Lower leg skin (tissue), 4 donors: ENCODE data around the gene CNPY1. TPM values are rescaled to one million over a fixed set of nuclear protein-coding genes. Genes with fewer than 3 reads are reported as not detected.
A peak's percentile ranks its signal among the peaks of the same experiment; 100 is the strongest.

Source experiments
- DNase-seq, 2 donors: peaks; one replicate each; pipeline ENCODE4 v3.0.0-alpha.2; 2019; ENCODE audit warnings: low spot score in 2 of 2
- H3K4me3 ChIP-seq: fragments of 200-600 bp; sonication (generic); 2 replicates; pipeline ENCODE4 v1.5.1; 2017; ENCODE audit warnings: mild to moderate bottlenecking, low read depth; ENCODE audit not compliant: poor library complexity, severe bottlenecking
- POLR2A ChIP-seq, 2 donors: fragments of 450-650 bp; IDR thresholded peaks; one replicate each; pipeline ENCODE4 v1.6.1; 2016 to 2017; ENCODE audit warnings: antibody characterized with exemption in 2 of 2, mild to moderate bottlenecking in 1 of 2, moderate library complexity in 1 of 2
- WGBS, 2 donors: methylation state at CpG; one replicate each; pipeline ENCODE4 v1.1.5; 2018; 5-methylcytosine and 5-hydroxymethylcytosine counted together
- intact Hi-C: fragments of 100-400 bp; cut with DNase I; formaldehyde crosslinking; loops from one replicate; pipeline ENCODE4 v1.15.0; 2023; ENCODE audit warnings: low total_unique reads
- total RNA-seq, 4 donors: library from RNA; depleted of rRNA; stranded (reverse); fragments of >200 nt; gene quantifications; one replicate each; pipeline ENCODE4 v1.1.0, GENCODE V29; 2016
- TF ChIP-seq, protein P1 (sequence below), 3 donors: fragments of 450-650 bp; IDR thresholded peaks; one replicate each; pipeline ENCODE4 v1.5.1; 2016; ENCODE audit warnings: antibody characterized with exemption in 3 of 3, mild to moderate bottlenecking in 3 of 3, moderate library complexity in 2 of 3

CNPY1 gene
- total RNA-seq, 4 donors from 2014 or later, result not detected

DNA sequence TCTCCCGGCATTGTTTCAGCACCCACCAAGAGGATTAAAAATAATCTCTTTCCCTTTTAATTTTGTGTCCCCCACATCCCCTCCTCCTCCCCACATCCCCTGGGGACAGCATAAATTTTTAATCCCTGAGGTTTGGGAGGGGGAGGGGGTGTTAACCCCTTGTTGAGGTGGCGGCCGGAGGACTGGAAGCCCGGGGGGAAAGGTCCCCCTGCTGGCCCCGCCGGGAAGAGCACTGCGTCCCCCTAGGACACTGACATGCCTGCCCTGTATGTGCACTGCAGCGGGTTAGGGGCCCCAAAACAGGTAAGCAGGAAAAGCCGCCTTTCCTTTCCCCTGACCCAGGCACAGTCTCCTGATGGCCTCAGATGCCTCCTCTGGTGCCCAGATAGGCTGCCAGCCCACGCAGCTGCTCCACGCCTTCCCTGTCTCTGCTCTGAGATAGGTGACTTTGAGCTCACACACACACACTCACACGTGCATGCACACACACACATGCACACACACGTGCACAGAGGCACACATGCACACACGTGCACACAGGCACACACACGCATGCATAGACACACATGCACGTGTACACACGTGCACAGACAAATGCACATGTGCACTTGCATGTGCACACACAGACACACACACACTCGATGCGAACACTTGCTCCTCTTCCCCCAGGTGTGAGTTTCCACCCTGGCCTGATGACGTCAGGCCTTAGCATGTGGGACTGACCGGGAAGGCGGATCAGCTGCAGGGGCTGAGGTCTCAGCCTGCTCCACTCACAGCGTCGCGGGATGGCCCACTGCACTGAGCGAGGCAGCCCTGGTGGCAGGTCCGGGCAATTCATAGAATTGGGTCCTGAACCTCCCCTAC lies 12.3 kb downstream of the CNPY1 start:
- intact Hi-C loops, result no loop called here
- H3K4me3 ChIP-seq, result no peak overlapping the region
- no peak for DNase-seq
- WGBS, 2 donors, result 32 to 33% methylated on average over 25 to 27 of the region's 27 CpGs
- TF ChIP-seq, protein P1, sequence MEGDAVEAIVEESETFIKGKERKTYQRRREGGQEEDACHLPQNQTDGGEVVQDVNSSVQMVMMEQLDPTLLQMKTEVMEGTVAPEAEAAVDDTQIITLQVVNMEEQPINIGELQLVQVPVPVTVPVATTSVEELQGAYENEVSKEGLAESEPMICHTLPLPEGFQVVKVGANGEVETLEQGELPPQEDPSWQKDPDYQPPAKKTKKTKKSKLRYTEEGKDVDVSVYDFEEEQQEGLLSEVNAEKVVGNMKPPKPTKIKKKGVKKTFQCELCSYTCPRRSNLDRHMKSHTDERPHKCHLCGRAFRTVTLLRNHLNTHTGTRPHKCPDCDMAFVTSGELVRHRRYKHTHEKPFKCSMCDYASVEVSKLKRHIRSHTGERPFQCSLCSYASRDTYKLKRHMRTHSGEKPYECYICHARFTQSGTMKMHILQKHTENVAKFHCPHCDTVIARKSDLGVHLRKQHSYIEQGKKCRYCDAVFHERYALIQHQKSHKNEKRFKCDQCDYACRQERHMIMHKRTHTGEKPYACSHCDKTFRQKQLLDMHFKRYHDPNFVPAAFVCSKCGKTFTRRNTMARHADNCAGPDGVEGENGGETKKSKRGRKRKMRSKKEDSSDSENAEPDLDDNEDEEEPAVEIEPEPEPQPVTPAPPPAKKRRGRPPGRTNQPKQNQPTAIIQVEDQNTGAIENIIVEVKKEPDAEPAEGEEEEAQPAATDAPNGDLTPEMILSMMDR (IDR thresholded peaks at IDR 0.05), result no peak
- no peak for TF ChIP-seq POLR2A (IDR thresholded peaks at IDR 0.05)

- DNase-seq, result no peak
- WGBS, 2 donors, result 1 to 2% methylated on average over 19 to 60 of the region's 60 CpGs
- intact Hi-C loops, result no loop called here
These were observed 13.1 kb downstream of the CNPY1 start for GRCh38 chr7:155533120-155533826.

GRCh38 chr7:155532792-155533119 lies 13.6 kb downstream of the CNPY1 start:
- intact Hi-C loops, result no loop called here
- TF ChIP-seq, protein P1 (IDR thresholded peaks at IDR 0.05), result no peak
- no peak for TF ChIP-seq POLR2A (IDR thresholded peaks at IDR 0.05)
- H3K4me3 ChIP-seq, result no peak overlapping the region
- WGBS, 2 donors, result 21 to 27% methylated on average over 13 to 14 of the region's 14 CpGs
- no peak for DNase-seq

More at GRCh38 chr7:155533120-155533826, 13.1 kb downstream of the CNPY1 start:
- no peak for TF ChIP-seq POLR2A (IDR thresholded peaks at IDR 0.05)
- TF ChIP-seq, protein P1 (IDR thresholded peaks at IDR 0.05), result no peak
- no peak overlapping the region for H3K4me3 ChIP-seq

- peak in 1 of 2 donors; percentile 66 for DNase-seq
- TF ChIP-seq POLR2A (IDR thresholded peaks at IDR 0.05), result no peak
- TF ChIP-seq, protein P1 (IDR thresholded peaks at IDR 0.05), result no peak
- no peak overlapping the region for H3K4me3 ChIP-seq
- 25% methylated on average over 9 of the region's 9 CpGs for WGBS, 2 donors
- intact Hi-C loops, result no loop called here
These were observed 14.7 kb downstream of the CNPY1 start for GRCh38 chr7:155531681-155532080.

DNA sequence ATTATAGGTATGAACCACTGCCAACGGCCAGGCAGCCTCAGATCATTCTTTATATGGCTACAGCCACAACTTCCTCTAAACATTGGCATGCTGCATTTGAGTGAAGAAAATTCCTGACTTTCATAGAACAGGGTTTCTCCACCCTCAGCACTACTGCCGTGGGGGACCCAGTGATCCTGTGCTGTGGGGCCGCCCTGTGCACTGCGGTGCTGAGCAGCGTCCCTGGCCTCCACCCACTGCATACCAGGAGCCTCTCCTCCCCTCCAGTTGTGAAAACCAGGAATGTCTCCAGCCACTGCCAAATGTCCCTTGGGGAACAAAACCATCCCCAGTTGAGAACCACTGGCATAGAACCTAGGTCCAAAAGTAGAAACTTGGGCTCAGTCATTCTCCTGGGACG lies 15.8 kb downstream of the CNPY1 start:
- intact Hi-C loops, result no loop called here
- no peak for TF ChIP-seq POLR2A (IDR thresholded peaks at IDR 0.05)
- TF ChIP-seq, protein P1 (IDR thresholded peaks at IDR 0.05), result no peak
- DNase-seq, result no peak
- 42 to 44% methylated on average over 6 of the region's 6 CpGs for WGBS, 2 donors
- H3K4me3 ChIP-seq, result no peak overlapping the region
